ENCODE data around the gene MAD1L1. TPM values are rescaled to one million over a fixed set of nuclear protein-coding genes. Genes with fewer than 3 reads are reported as not detected.

Gene MAD1L1
- total RNA-seq, 1 experiment from 2014 or later, result 46.7 TPM

DNA sequence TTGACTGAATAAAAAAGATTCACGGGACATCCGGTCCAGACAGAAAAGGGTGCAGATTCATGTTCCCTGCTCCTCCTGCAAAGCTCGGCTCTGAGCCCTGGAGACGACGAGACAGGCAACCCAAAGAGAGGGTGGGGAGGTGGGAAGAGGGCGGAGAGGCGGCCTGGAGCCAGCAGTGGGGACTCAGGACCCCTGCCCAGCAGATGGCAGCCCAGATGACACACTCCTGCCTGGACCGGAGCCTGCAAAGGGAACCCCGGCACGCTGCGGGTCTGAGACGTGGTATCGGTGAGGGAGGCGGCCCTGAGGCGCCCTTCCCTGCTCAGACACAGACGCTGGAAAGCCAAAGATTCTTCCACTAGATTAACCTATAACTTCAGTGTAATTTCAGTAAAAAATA is 311.9 kb downstream of the MAD1L1 start:
- CTCF ChIA-PET, result no interaction called here

DNA sequence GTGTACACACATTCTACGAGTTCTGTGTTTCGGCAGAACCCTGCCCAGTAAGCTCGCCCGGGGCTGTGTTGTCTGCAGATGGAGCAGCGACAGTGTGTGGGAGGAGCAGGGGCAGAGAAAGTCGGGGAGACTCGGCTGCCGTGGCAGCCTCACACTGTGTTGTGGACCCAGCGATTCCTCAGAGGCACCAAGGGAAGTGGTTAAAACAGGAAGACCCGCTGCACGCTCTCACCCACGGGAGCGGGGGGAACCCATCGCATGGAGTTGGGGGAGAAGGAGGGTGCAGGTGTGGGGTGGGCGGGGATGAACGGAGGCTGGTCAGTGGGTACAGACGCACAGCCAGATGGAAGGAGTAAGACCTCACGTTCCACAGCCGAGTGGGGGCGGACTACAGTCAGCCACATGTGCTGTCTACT is 312.5 kb downstream of the MAD1L1 start:
- H3K4me3 ChIP-seq (ENCODE audit: low read depth, low read length, poor library complexity, severe bottlenecking), result no peak overlapping the region
- DNase-seq (ENCODE audit: low spot score), result no peak
- H3K36me3 ChIP-seq (ENCODE audit: insufficient read depth, low read length, poor library complexity, severe bottlenecking), result no peaks in the 10 kb centered on the region
- peaks cover 44% of the 10 kb centered on the region for H3K4me1 ChIP-seq (ENCODE audit: insufficient read depth, low read length, poor library complexity, severe bottlenecking)
- H3K27ac ChIP-seq (ENCODE audit: low read depth, low read length, poor library complexity, severe bottlenecking), result no peak overlapping the region
- no TSS peak for BruUV-seq (replicated peaks)
- ChIA-PET POLR2A (ENCODE audit: low non-redundant PET) (no interaction called here), CTCF (no interaction called here)
- H3K27me3 ChIP-seq (replicated peaks; ENCODE audit: insufficient read depth, low read depth, low read length, poor library complexity), result no peaks in the 10 kb centered on the region
- H3K9me3 ChIP-seq (ENCODE audit: low read depth, low read length, poor library complexity, severe bottlenecking), result no peaks in the 10 kb centered on the region
- intact Hi-C loops (cut with micrococcal nuclease; ENCODE audit: unreplicated experiment), result loop anchor here (5.0 kb wide), 1 partner anchor 263 kb away; no protein-coding TSS in a partner anchor
- no peak for TF ChIP-seq EZH2 (IDR thresholded peaks at IDR 0.05; ENCODE audit: borderline replicate concordance, low read depth, low read length, poor library complexity, severe bottlenecking)
- TF ChIP-seq, protein P1, sequence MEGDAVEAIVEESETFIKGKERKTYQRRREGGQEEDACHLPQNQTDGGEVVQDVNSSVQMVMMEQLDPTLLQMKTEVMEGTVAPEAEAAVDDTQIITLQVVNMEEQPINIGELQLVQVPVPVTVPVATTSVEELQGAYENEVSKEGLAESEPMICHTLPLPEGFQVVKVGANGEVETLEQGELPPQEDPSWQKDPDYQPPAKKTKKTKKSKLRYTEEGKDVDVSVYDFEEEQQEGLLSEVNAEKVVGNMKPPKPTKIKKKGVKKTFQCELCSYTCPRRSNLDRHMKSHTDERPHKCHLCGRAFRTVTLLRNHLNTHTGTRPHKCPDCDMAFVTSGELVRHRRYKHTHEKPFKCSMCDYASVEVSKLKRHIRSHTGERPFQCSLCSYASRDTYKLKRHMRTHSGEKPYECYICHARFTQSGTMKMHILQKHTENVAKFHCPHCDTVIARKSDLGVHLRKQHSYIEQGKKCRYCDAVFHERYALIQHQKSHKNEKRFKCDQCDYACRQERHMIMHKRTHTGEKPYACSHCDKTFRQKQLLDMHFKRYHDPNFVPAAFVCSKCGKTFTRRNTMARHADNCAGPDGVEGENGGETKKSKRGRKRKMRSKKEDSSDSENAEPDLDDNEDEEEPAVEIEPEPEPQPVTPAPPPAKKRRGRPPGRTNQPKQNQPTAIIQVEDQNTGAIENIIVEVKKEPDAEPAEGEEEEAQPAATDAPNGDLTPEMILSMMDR (conservative IDR thresholded peaks at IDR 0.05; ENCODE audit: low read depth, low read length), result no peak

More for the DNA sequence above, 311.9 kb downstream of the MAD1L1 start:
- TF ChIP-seq EZH2 (IDR thresholded peaks at IDR 0.05; ENCODE audit: borderline replicate concordance, low read depth, low read length, poor library complexity, severe bottlenecking), result no peak
- TF ChIP-seq, protein P1 (conservative IDR thresholded peaks at IDR 0.05; ENCODE audit: low read depth, low read length), result no peak
- no peaks in the 10 kb centered on the region for H3K27me3 ChIP-seq (replicated peaks; ENCODE audit: insufficient read depth, low read depth, low read length, poor library complexity)
- H3K36me3 ChIP-seq (ENCODE audit: insufficient read depth, low read length, poor library complexity, severe bottlenecking), result no peaks in the 10 kb centered on the region
- H3K9me3 ChIP-seq (ENCODE audit: low read depth, low read length, poor library complexity, severe bottlenecking), result no peaks in the 10 kb centered on the region
- peaks cover 50% of the 10 kb centered on the region for H3K4me1 ChIP-seq (ENCODE audit: insufficient read depth, low read length, poor library complexity, severe bottlenecking)
- no TSS peak for BruUV-seq (replicated peaks)
- POLR2A ChIA-PET (ENCODE audit: low non-redundant PET), result no interaction called here
- H3K4me3 ChIP-seq (ENCODE audit: low read depth, low read length, poor library complexity, severe bottlenecking), result no peak overlapping the region
- no peak overlapping the region for H3K27ac ChIP-seq (ENCODE audit: low read depth, low read length, poor library complexity, severe bottlenecking)
- DNase-seq (ENCODE audit: low spot score), result no peak
- intact Hi-C loops (cut with micrococcal nuclease; ENCODE audit: unreplicated experiment), result loop anchor here (5.0 kb wide), 1 partner anchor 264 kb away; no protein-coding TSS in a partner anchor

DNA sequence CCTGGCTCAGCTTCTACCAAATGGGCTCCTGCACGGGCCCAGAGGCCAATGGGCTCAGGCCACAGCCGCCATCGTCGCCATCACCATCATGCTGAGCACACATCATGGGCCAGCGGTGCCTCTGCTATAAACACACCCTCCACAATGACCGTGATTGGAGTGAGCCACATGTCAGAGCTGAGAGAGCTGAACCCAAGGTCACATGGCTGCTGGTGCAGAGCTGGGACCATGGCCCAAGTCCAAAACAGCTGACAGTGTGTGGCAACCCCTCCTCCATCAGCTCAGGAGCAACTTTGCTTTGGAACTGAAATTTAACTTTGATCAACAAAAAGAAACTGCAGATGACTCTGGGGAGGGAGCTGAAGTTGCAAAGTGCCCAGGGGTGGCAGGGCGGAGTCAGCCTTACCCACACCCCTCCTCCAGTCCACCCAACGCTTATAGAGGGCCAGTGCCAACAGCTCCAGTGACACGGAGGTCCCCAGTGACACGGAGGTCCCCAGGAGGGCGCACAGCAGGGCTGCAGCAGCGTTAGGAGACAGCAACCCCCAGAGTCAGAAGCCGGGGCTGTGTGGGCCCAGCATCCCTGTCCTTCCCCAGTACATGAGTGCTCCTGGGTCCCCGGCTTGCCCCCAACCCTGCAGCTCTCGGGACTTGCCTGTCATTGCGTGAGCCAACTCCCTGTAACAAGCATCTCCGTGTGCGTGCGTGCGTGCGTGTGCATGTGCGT is 313.0 kb downstream of the MAD1L1 start:
- BruUV-seq (replicated peaks), result no TSS peak
- Histone ChIP-seq H3K4me1 (ENCODE audit: insufficient read depth, low read length, poor library complexity, severe bottlenecking) (peaks cover 38% of the 10 kb centered on the region), H3K27ac (ENCODE audit: low read depth, low read length, poor library complexity, severe bottlenecking) (no peak overlapping the region), H3K4me3 (ENCODE audit: low read depth, low read length, poor library complexity, severe bottlenecking) (no peak overlapping the region), H3K36me3 (ENCODE audit: insufficient read depth, low read length, poor library complexity, severe bottlenecking) (no peaks in the 10 kb centered on the region), H3K9me3 (ENCODE audit: low read depth, low read length, poor library complexity, severe bottlenecking) (no peaks in the 10 kb centered on the region), H3K27me3 (replicated peaks; ENCODE audit: insufficient read depth, low read depth, low read length, poor library complexity) (no peaks in the 10 kb centered on the region)
- TF ChIP-seq EZH2 (IDR thresholded peaks at IDR 0.05; ENCODE audit: borderline replicate concordance, low read depth, low read length, poor library complexity, severe bottlenecking), result no peak
- TF ChIP-seq, protein P1 (conservative IDR thresholded peaks at IDR 0.05; ENCODE audit: low read depth, low read length), result no peak
- POLR2A ChIA-PET (ENCODE audit: low non-redundant PET), result no interaction called here
- intact Hi-C loops (cut with micrococcal nuclease; ENCODE audit: unreplicated experiment), result loop anchor here (5.0 kb wide), 1 partner anchor 262 kb away; no protein-coding TSS in a partner anchor
- no peak for DNase-seq (ENCODE audit: low spot score)
- CTCF ChIA-PET, result no interaction called here
